GM12873 (cell line): ENCODE results near the gene ADRA2A.

Experiments used
- CTCF ChIP-seq: IDR thresholded peaks from 2 replicates; pipeline ENCODE4 v1.5.1; 2012; ENCODE audit warnings: low read depth, mild to moderate bottlenecking, moderate library complexity, low read length, control low read depth; ENCODE audit not compliant: insufficient read depth; ENCODE audit errors: missing control alignments

ADRA2A gene

GRCh38 chr10:111079241-111079760 is 2.5 kb downstream of the ADRA2A start:
- no peak for TF ChIP-seq CTCF

- TF ChIP-seq CTCF: no peak
Measured at GRCh38 chr10:111079781-111080180, 3.0 kb downstream of the ADRA2A start.

- TF ChIP-seq CTCF: no peak
Measured at GRCh38 chr10:111080224-111080623, 3.4 kb downstream of the ADRA2A start.

GRCh38 chr10:111081595-111081994 is 4.8 kb downstream of the ADRA2A start:
- no peak for TF ChIP-seq CTCF

- TF ChIP-seq CTCF: no peak
Measured at GRCh38 chr10:111082102-111082975, 5.5 kb downstream of the ADRA2A start.

- no peak for TF ChIP-seq CTCF
Measured at GRCh38 chr10:111083222-111084095, 6.6 kb downstream of the ADRA2A start.

GRCh38 chr10:111084366-111085255 is 7.8 kb downstream of the ADRA2A start:
- no peak for TF ChIP-seq CTCF
